Parathyroid adenoma (tissue), 2 donors: ENCODE results near the gene DOK5.

Experiments used
- H2AFZ ChIP-seq: fragments of 300-600 bp; sonication (generic); one replicate; pipeline ENCODE4 v1.7.0; 2017; ENCODE audit warnings: antibody characterized with exemption, mild to moderate bottlenecking
- H3K27ac ChIP-seq: fragments of 300-600 bp; sonication (generic); one replicate; pipeline ENCODE4 v1.7.0; 2017
- H3K27me3 ChIP-seq: fragments of 300-600 bp; sonication (generic); one replicate; pipeline ENCODE4 v1.7.0; 2017; ENCODE audit warnings: low read length; ENCODE audit not compliant: control insufficient read depth, insufficient read depth
- H3K36me3 ChIP-seq: fragments of 300-600 bp; sonication (generic); one replicate; pipeline ENCODE4 v1.7.0; 2017; ENCODE audit warnings: low read length; ENCODE audit not compliant: control insufficient read depth, insufficient read depth
- H3K4me1 ChIP-seq: fragments of 300-600 bp; sonication (generic); one replicate; pipeline ENCODE4 v1.7.0; 2017; ENCODE audit warnings: control low read depth
- H3K4me2 ChIP-seq: fragments of 300-600 bp; sonication (generic); one replicate; pipeline ENCODE4 v1.7.0; 2017; ENCODE audit warnings: low read length
- H3K4me3 ChIP-seq: fragments of 300-600 bp; sonication (generic); one replicate; pipeline ENCODE4 v1.7.0; 2017; ENCODE audit warnings: low read depth, low read length
- H3K79me2 ChIP-seq: fragments of 300-600 bp; sonication (generic); one replicate; pipeline ENCODE4 v1.7.0; 2017; ENCODE audit warnings: control low read depth
- H3K9ac ChIP-seq: fragments of 300-600 bp; sonication (generic); one replicate; pipeline ENCODE4 v1.7.0; 2017; ENCODE audit warnings: mild to moderate bottlenecking
- H3K9me3 ChIP-seq: fragments of 300-600 bp; sonication (generic); one replicate; pipeline ENCODE4 v1.7.0; 2017; ENCODE audit warnings: low read length; ENCODE audit not compliant: control insufficient read depth
- CTCF ChIP-seq: fragments of 300-600 bp; sonication (generic); IDR thresholded peaks from one replicate; pipeline ENCODE4 v1.7.0; 2017; ENCODE audit warnings: antibody characterized with exemption, mild to moderate bottlenecking
- donor health status: primary hyperparathyroidism.

DOK5 gene

DNA sequence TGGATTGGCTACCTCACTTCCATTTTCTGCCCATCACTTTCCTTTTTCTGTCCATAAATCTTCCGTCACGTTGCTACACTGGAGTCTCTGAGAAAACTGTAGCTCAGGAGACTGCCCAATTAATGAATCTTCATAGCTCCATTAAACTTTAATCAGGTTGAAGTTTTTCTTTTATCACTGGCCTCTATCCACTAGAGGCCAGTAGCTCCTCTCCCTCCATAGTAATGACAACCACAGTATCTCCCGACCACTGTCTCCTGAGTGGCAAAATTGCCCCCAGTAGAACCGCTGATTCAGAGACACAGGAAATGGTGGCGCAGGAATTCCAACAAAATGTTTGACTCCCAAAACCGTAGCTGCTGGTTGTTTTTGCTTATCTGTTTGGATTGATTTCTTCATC, 18.4 kb upstream of the DOK5 start:
- Histone ChIP-seq H3K27ac (no peak overlapping the region), H3K4me1 (no peaks in the 10 kb centered on the region), H3K9ac (no peak overlapping the region), H3K4me3 (no peak overlapping the region), H2AFZ (no peak overlapping the region), H3K79me2 (no peaks in the 10 kb centered on the region), H3K4me2 (no peak overlapping the region), H3K9me3 (no peaks in the 10 kb centered on the region), H3K36me3 (no peaks in the 10 kb centered on the region), H3K27me3 (no peaks in the 10 kb centered on the region)
- TF ChIP-seq CTCF, result no peak

DNA sequence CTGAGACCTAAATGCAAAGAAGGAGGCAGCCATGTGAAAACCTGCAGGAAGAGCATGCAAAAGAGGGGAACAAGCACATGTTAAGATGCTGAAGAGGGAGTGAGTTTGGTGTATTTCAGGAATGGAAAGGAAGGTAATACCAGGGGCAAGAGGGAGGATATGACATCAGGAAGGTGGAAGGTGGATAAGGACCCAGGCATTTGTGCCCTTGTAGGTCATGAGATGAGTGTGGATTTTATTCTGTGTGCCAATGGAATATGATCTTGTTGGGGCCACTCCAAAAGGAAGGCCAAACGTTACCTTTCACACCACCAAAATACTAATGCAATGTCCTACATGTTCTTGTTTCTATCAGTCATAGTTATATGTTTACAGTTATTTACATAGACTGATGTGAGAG, 17.2 kb upstream of the DOK5 start:
- no peak overlapping the region for H3K4me3 ChIP-seq
- no peak overlapping the region for H2AFZ ChIP-seq
- TF ChIP-seq CTCF, result no peak
- H3K79me2 ChIP-seq, result no peaks in the 10 kb centered on the region
- H3K4me2 ChIP-seq, result no peak overlapping the region
- H3K36me3 ChIP-seq, result no peaks in the 10 kb centered on the region
- H3K27ac ChIP-seq, result no peak overlapping the region
- H3K9ac ChIP-seq, result no peak overlapping the region
- H3K27me3 ChIP-seq, result no peaks in the 10 kb centered on the region
- H3K9me3 ChIP-seq, result no peaks in the 10 kb centered on the region
- no peaks in the 10 kb centered on the region for H3K4me1 ChIP-seq

GRCh38 chr20:54459279-54459678, 16.1 kb upstream of the DOK5 start:
- Histone ChIP-seq H3K27me3 (no peaks in the 10 kb centered on the region), H3K4me1 (no peaks in the 10 kb centered on the region), H3K4me2 (no peak overlapping the region), H3K36me3 (no peaks in the 10 kb centered on the region), H2AFZ (no peak overlapping the region), H3K4me3 (no peak overlapping the region), H3K79me2 (no peaks in the 10 kb centered on the region), H3K9ac (no peak overlapping the region), H3K27ac (no peak overlapping the region), H3K9me3 (no peaks in the 10 kb centered on the region)
- TF ChIP-seq CTCF, result no peak

DNA sequence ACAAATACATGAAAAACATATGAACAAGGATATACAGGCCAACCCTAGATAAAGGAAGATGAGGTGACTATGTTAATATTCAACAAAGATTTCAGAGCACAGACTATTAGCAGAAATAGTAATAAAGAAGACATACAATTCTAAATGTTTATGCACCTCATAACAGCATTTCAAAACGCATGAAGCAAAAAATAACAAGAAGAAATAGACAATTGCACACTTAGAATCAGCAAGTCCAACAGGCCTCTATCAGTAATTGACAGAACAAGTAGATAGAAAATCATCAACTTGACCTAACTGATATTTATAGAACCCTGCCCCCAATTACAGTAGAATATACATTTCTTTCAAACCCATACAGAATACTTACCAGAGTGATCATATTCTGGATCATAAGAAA, 11.4 kb upstream of the DOK5 start:
- Histone ChIP-seq H2AFZ (no peak overlapping the region), H3K4me1 (no peaks in the 10 kb centered on the region), H3K4me3 (no peak overlapping the region), H3K4me2 (no peak overlapping the region), H3K27me3 (no peaks in the 10 kb centered on the region), H3K79me2 (no peaks in the 10 kb centered on the region), H3K27ac (no peak overlapping the region), H3K9me3 (no peaks in the 10 kb centered on the region), H3K9ac (no peak overlapping the region), H3K36me3 (no peaks in the 10 kb centered on the region)
- no peak for TF ChIP-seq CTCF

DNA sequence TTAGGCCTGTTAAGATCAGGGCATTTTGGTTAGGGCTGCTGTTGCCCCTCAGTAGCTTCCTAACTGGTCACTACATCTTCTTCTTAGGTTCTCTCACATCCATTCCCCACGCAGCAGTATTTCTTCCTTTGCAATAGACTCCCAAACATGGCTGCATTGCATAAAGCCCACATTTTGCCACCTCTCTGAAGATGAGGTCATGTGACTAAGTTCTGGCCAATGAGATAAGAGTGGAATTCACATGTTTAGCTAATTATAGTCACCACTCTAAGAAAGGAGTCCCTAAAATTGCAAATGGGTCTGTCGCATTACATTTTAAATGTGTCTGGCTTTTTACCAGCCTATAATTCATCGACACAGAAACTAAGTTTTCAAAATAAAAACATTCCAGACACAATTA, 9.3 kb upstream of the DOK5 start:
- H3K4me1 ChIP-seq, result no peaks in the 10 kb centered on the region

More for the DNA sequence above, 9.3 kb upstream of the DOK5 start:
- Histone ChIP-seq H2AFZ (no peak overlapping the region), H3K4me2 (no peak overlapping the region), H3K4me3 (no peak overlapping the region), H3K9ac (no peak overlapping the region), H3K36me3 (no peaks in the 10 kb centered on the region), H3K27ac (no peak overlapping the region), H3K27me3 (no peaks in the 10 kb centered on the region), H3K9me3 (no peaks in the 10 kb centered on the region), H3K79me2 (no peaks in the 10 kb centered on the region)
- TF ChIP-seq CTCF, result no peak
